ENCODE results near the gene CEACAM5. TPM values are rescaled to one million over a fixed set of nuclear protein-coding genes. Genes with fewer than 3 reads are reported as not detected.
"Not testable (repeated sequence)": the region's sequence is repeated elsewhere in the genome, so short reads cannot be mapped to it uniquely, and the experiment has no call there.

CEACAM5 gene
- total RNA-seq, 1 donor from 2014 or later = not detected

GRCh38 chr19:41700381-41701195 lies 7.8 kb upstream of the CEACAM5 start:
- DNase-seq (ENCODE audit: low read depth, low spot score) = no peak

- no peak for DNase-seq (ENCODE audit: low read depth, low spot score)
Observed at GRCh38 chr19:41701401-41702075, 6.9 kb upstream of the CEACAM5 start.

- no peak for DNase-seq (ENCODE audit: low read depth, low spot score)
Observed at GRCh38 chr19:41702171-41702651, 6.2 kb upstream of the CEACAM5 start.

GRCh38 chr19:41703602-41704293 lies 4.7 kb upstream of the CEACAM5 start:
- no peak for DNase-seq (ENCODE audit: low read depth, low spot score)

- DNase-seq (ENCODE audit: low read depth, low spot score) = no peak
Observed at GRCh38 chr19:41705393-41706174, 2.8 kb upstream of the CEACAM5 start.

- no peak for DNase-seq (ENCODE audit: low read depth, low spot score)
Observed at GRCh38 chr19:41706741-41707501, 1.5 kb upstream of the CEACAM5 start.

- no peak for DNase-seq (ENCODE audit: low read depth, low spot score)
Observed at GRCh38 chr19:41707502-41707812, 969 bp upstream of the CEACAM5 start.

- no peak for DNase-seq (ENCODE audit: low read depth, low spot score)
Observed at GRCh38 chr19:41707871-41708371, 505 bp upstream of the CEACAM5 start.

GRCh38 chr19:41709516-41709915 lies 1.1 kb downstream of the CEACAM5 start:
- not testable (repeated sequence) for DNase-seq (ENCODE audit: low read depth, low spot score)

GRCh38 chr19:41709951-41710645 lies 1.7 kb downstream of the CEACAM5 start:
- DNase-seq (ENCODE audit: low read depth, low spot score) = no peak

GRCh38 chr19:41711376-41712261 lies 3.2 kb downstream of the CEACAM5 start:
- no peak for DNase-seq (ENCODE audit: low read depth, low spot score)

GRCh38 chr19:41714598-41714997 lies 6.2 kb downstream of the CEACAM5 start:
- DNase-seq (ENCODE audit: low read depth, low spot score) = no peak

- no peak for DNase-seq (ENCODE audit: low read depth, low spot score)
Observed at GRCh38 chr19:41718761-41719160, 10.3 kb downstream of the CEACAM5 start.

- DNase-seq (ENCODE audit: low read depth, low spot score) = no peak
Observed at GRCh38 chr19:41720103-41720502, 11.7 kb downstream of the CEACAM5 start.

- DNase-seq (ENCODE audit: low read depth, low spot score) = no peak
Observed at GRCh38 chr19:41726493-41726892, 18.1 kb downstream of the CEACAM5 start.

GRCh38 chr19:41734156-41734555 lies 25.7 kb downstream of the CEACAM5 start:
- no peak for DNase-seq (ENCODE audit: low read depth, low spot score)

GRCh38 chr19:41734585-41734984 lies 26.2 kb downstream of the CEACAM5 start:
- no peak for DNase-seq (ENCODE audit: low read depth, low spot score)

- no peak for DNase-seq (ENCODE audit: low read depth, low spot score)
Observed at GRCh38 chr19:41735071-41735600, 26.7 kb downstream of the CEACAM5 start.

- no peak for DNase-seq (ENCODE audit: low read depth, low spot score)
Observed at GRCh38 chr19:41739361-41739760, 30.9 kb downstream of the CEACAM5 start.
